ENCODE measurements around the gene OPN4.

Gene OPN4

GRCh38 chr10:86686972-86687371 is 32.6 kb downstream of the OPN4 start:
- no peaks in the 10 kb centered on the region for H3K27me3 Mint-ChIP-seq (ENCODE audit: low read depth)
- no peak overlapping the region for H3K4me3 Mint-ChIP-seq
- no peak for DNase-seq (ENCODE audit: low spot score)
- no peaks in the 10 kb centered on the region for H3K9me3 Mint-ChIP-seq
- no peaks in the 10 kb centered on the region for H3K36me3 Mint-ChIP-seq (ENCODE audit: low read depth)
- H3K4me1 Mint-ChIP-seq (ENCODE audit: low read depth) = peaks cover 4% of the 10 kb centered on the region
- H3K27ac Mint-ChIP-seq = no peak overlapping the region

- H3K27ac Mint-ChIP-seq = no peak overlapping the region
Observed at GRCh38 chr10:86687750-86688149, 33.4 kb downstream of the OPN4 start.

GRCh38 chr10:86688398-86688921 is 34.1 kb downstream of the OPN4 start:
- Mint-ChIP-seq H3K27ac (no peak overlapping the region), H3K9me3 (no peaks in the 10 kb centered on the region), H3K4me1 (ENCODE audit: low read depth) (peaks cover 4% of the 10 kb centered on the region), H3K4me3 (no peak overlapping the region), H3K27me3 (ENCODE audit: low read depth) (no peaks in the 10 kb centered on the region), H3K36me3 (ENCODE audit: low read depth) (no peaks in the 10 kb centered on the region)
- DNase-seq (ENCODE audit: low spot score) = peak; percentile 26

More at GRCh38 chr10:86687750-86688149, 33.4 kb downstream of the OPN4 start:
- no peak for DNase-seq (ENCODE audit: low spot score)
- no peaks in the 10 kb centered on the region for H3K36me3 Mint-ChIP-seq (ENCODE audit: low read depth)
- H3K9me3 Mint-ChIP-seq = no peaks in the 10 kb centered on the region
- no peak overlapping the region for H3K4me3 Mint-ChIP-seq
- no peaks in the 10 kb centered on the region for H3K27me3 Mint-ChIP-seq (ENCODE audit: low read depth)
- peaks cover 4% of the 10 kb centered on the region for H3K4me1 Mint-ChIP-seq (ENCODE audit: low read depth)

- Mint-ChIP-seq H3K27me3 (ENCODE audit: low read depth) (peaks cover 3% of the 10 kb centered on the region), H3K9me3 (no peaks in the 10 kb centered on the region), H3K4me3 (no peak overlapping the region), H3K27ac (no peak overlapping the region), H3K36me3 (ENCODE audit: low read depth) (no peaks in the 10 kb centered on the region), H3K4me1 (ENCODE audit: low read depth) (peaks cover 4% of the 10 kb centered on the region)
- no peak for DNase-seq (ENCODE audit: low spot score)
Observed at GRCh38 chr10:86689146-86689545, 34.8 kb downstream of the OPN4 start.

GRCh38 chr10:86690231-86690630 is 35.9 kb downstream of the OPN4 start:
- Mint-ChIP-seq H3K4me1 (ENCODE audit: low read depth) (peaks cover 4% of the 10 kb centered on the region), H3K9me3 (no peaks in the 10 kb centered on the region), H3K27ac (no peak overlapping the region), H3K4me3 (no peak overlapping the region), H3K36me3 (ENCODE audit: low read depth) (no peaks in the 10 kb centered on the region), H3K27me3 (ENCODE audit: low read depth) (peaks cover 4% of the 10 kb centered on the region)
- DNase-seq (ENCODE audit: low spot score) = no peak

- Mint-ChIP-seq H3K36me3 (ENCODE audit: low read depth) (no peaks in the 10 kb centered on the region), H3K4me3 (no peak overlapping the region), H3K27me3 (ENCODE audit: low read depth) (peaks cover 5% of the 10 kb centered on the region), H3K9me3 (no peaks in the 10 kb centered on the region), H3K4me1 (ENCODE audit: low read depth) (peaks cover 4% of the 10 kb centered on the region), H3K27ac (no peak overlapping the region)
- no peak for DNase-seq (ENCODE audit: low spot score)
Observed at GRCh38 chr10:86690657-86691084, 36.3 kb downstream of the OPN4 start.

- no peaks in the 10 kb centered on the region for H3K9me3 Mint-ChIP-seq
- H3K36me3 Mint-ChIP-seq (ENCODE audit: low read depth) = no peaks in the 10 kb centered on the region
- no peak overlapping the region for H3K27ac Mint-ChIP-seq
- H3K4me3 Mint-ChIP-seq = no peak overlapping the region
- H3K27me3 Mint-ChIP-seq (ENCODE audit: low read depth) = peaks cover 5% of the 10 kb centered on the region
- H3K4me1 Mint-ChIP-seq (ENCODE audit: low read depth) = peaks cover 4% of the 10 kb centered on the region
- no peak for DNase-seq (ENCODE audit: low spot score)
Observed at GRCh38 chr10:86691333-86692022, 37.1 kb downstream of the OPN4 start.

- no peak for DNase-seq (ENCODE audit: low spot score)
- Mint-ChIP-seq H3K9me3 (no peaks in the 10 kb centered on the region), H3K4me3 (no peak overlapping the region), H3K27me3 (ENCODE audit: low read depth) (peaks cover 5% of the 10 kb centered on the region), H3K27ac (no peak overlapping the region), H3K4me1 (ENCODE audit: low read depth) (peaks cover 4% of the 10 kb centered on the region), H3K36me3 (ENCODE audit: low read depth) (no peaks in the 10 kb centered on the region)
Observed at GRCh38 chr10:86692023-86692514, 37.7 kb downstream of the OPN4 start.

- DNase-seq (ENCODE audit: low spot score) = no peak
- peaks cover 4% of the 10 kb centered on the region for H3K4me1 Mint-ChIP-seq (ENCODE audit: low read depth)
- H3K36me3 Mint-ChIP-seq (ENCODE audit: low read depth) = no peaks in the 10 kb centered on the region
- H3K27me3 Mint-ChIP-seq (ENCODE audit: low read depth) = peaks cover 5% of the 10 kb centered on the region
- H3K27ac Mint-ChIP-seq = no peak overlapping the region
- H3K9me3 Mint-ChIP-seq = no peaks in the 10 kb centered on the region
- no peak overlapping the region for H3K4me3 Mint-ChIP-seq
Observed at GRCh38 chr10:86692664-86693063, 38.3 kb downstream of the OPN4 start.

- Mint-ChIP-seq H3K27me3 (ENCODE audit: low read depth) (peaks cover 5% of the 10 kb centered on the region), H3K4me1 (ENCODE audit: low read depth) (peaks cover 4% of the 10 kb centered on the region), H3K9me3 (no peaks in the 10 kb centered on the region), H3K36me3 (ENCODE audit: low read depth) (no peaks in the 10 kb centered on the region), H3K4me3 (no peak overlapping the region), H3K27ac (no peak overlapping the region)
- DNase-seq (ENCODE audit: low spot score) = no peak
Observed at GRCh38 chr10:86693275-86693674, 38.9 kb downstream of the OPN4 start.

GRCh38 chr10:86693721-86694369 is 39.5 kb downstream of the OPN4 start:
- Mint-ChIP-seq H3K4me3 (no peak overlapping the region), H3K36me3 (ENCODE audit: low read depth) (no peaks in the 10 kb centered on the region), H3K4me1 (ENCODE audit: low read depth) (peaks cover 4% of the 10 kb centered on the region), H3K27me3 (ENCODE audit: low read depth) (peaks cover 5% of the 10 kb centered on the region), H3K27ac (no peak overlapping the region), H3K9me3 (no peaks in the 10 kb centered on the region)
- no peak for DNase-seq (ENCODE audit: low spot score)

- DNase-seq (ENCODE audit: low spot score) = no peak
- H3K4me1 Mint-ChIP-seq (ENCODE audit: low read depth) = no peaks in the 10 kb centered on the region
- peaks cover 5% of the 10 kb centered on the region for H3K27me3 Mint-ChIP-seq (ENCODE audit: low read depth)
- no peaks in the 10 kb centered on the region for H3K9me3 Mint-ChIP-seq
- H3K4me3 Mint-ChIP-seq = no peak overlapping the region
- no peaks in the 10 kb centered on the region for H3K36me3 Mint-ChIP-seq (ENCODE audit: low read depth)
- no peak overlapping the region for H3K27ac Mint-ChIP-seq
Observed at GRCh38 chr10:86698207-86698940, 44.0 kb downstream of the OPN4 start.

GRCh38 chr10:86699125-86699524 is 44.8 kb downstream of the OPN4 start:
- no peak overlapping the region for H3K4me3 Mint-ChIP-seq
- no peaks in the 10 kb centered on the region for H3K36me3 Mint-ChIP-seq (ENCODE audit: low read depth)
- no peaks in the 10 kb centered on the region for H3K9me3 Mint-ChIP-seq
- DNase-seq (ENCODE audit: low spot score) = no peak
- peaks cover 2% of the 10 kb centered on the region for H3K27me3 Mint-ChIP-seq (ENCODE audit: low read depth)
- no peak overlapping the region for H3K27ac Mint-ChIP-seq
- H3K4me1 Mint-ChIP-seq (ENCODE audit: low read depth) = no peaks in the 10 kb centered on the region

GRCh38 chr10:86699541-86699940 is 45.2 kb downstream of the OPN4 start:
- H3K27me3 Mint-ChIP-seq (ENCODE audit: low read depth) = peaks cover 2% of the 10 kb centered on the region
- DNase-seq (ENCODE audit: low spot score) = no peak
- H3K9me3 Mint-ChIP-seq = no peaks in the 10 kb centered on the region
- no peaks in the 10 kb centered on the region for H3K36me3 Mint-ChIP-seq (ENCODE audit: low read depth)
- no peak overlapping the region for H3K4me3 Mint-ChIP-seq
- H3K4me1 Mint-ChIP-seq (ENCODE audit: low read depth) = no peaks in the 10 kb centered on the region
- no peak overlapping the region for H3K27ac Mint-ChIP-seq
